Endothelial cell of hepatic sinusoid (primary cell): ENCODE results near the gene CPM.

Experiments
- in situ Hi-C: cut with HindIII; loops from 2 replicates; pipeline ENCODE4 v1.10.0; 2017; ENCODE audit warnings: low sequenced_read_pairs

Gene CPM

DNA sequence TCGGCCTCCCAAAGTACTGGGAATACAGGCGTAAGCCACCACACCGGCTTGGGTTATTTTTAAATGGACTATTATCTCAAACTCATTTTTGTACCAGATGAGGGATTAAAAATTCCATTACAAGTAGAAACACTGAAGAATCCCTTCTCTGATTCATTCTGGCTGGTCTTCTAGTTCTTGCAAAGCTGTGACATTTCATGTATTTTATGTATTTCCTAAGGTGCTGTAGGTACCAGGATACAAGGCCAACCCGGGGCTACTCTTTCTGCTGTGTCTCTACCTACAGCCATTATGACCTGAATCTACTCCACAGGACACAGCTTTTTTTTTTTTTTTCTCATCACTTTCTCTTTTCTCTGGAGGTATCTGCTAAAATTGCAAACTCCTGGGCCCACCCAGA is 24.9 kb downstream of the CPM start:
- in situ Hi-C loops: no loop called here

DNA sequence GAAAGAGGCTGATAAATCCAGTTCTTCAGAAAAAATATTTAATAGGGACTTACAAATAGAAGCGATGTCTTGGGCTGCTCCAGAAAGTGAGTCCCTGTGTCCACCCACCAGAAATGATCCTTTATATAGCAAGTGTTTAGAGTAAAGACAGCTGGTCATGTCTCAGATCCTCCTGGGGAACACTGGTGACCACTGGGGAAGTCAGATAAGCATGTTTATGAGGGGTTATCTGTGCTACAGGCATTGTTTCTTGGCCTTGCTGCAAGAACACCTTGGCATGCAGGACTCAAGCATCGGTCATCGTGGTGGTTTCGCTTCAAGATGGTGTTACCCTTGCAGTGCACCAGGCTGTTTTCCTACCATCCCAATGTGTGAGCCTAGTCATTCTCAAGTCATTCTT is 27.2 kb downstream of the CPM start:
- in situ Hi-C loops: no loop called here

DNA sequence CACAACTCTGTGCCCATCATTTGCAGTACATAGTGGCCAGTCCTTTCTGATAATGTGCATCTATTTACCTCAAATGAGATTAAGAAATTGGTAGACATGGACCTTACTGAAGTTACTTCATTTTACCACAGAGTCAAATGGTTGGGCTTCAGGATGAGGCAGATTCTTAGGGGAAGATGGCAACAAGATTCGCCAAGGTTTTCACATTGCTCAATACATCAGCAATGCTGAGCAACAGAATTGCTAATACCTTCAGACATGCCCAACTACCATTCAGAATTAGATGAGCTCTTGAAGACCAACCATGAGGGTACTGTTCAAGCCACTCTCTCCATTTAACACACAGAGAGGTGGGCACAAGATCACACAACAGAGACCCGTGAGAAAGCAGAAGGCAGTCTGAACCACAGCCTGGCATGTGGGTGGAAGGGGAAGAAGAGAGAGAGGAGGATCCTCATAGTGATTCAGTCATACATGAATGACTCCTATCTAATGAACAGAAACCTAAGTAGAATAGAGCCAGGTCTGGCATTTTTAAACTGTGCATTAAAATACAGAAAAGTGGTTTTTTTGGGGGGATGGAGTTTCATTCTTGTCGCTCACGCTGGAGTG is 28.5 kb downstream of the CPM start:
- in situ Hi-C loops: no loop called here

DNA sequence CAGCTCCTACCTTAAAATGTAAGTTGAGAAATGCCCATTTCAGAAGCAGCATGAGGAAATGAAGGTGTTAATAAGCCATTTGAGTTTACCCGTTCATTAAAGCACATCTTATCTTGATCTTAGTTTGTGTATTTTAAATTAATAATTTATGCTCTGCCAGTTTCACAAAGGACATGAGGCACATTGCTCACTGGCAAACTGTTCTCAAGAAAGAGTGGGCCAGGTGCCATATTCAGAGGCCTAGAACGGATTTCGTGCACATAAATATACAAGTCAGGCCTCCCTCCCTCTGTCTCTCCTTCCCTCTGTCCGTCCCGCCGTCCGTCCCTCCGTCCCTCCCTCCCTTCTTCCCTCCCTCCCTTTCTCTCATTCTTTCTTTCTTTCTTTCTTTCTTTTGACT is 29.5 kb downstream of the CPM start:
- in situ Hi-C loops: no loop called here

DNA sequence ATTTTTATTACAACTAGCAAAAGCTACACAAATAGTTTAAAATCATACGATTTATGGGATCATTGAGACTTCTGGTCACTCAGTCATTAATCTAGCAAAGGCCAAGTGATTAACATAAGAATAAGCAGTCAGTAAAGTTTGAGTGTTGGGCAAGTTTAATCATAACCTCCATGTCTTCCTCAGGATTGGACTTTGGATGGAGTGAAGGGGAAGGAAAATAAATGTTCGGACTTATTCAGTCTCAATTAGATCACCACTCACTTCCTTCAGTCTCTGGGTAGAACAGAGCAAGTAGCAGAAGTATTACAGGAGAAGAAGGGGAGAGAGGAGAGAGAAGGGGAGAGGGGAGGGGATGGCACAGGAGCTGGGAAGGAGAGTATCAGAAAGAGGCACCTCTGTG is 31.4 kb downstream of the CPM start:
- in situ Hi-C loops: no loop called here

DNA sequence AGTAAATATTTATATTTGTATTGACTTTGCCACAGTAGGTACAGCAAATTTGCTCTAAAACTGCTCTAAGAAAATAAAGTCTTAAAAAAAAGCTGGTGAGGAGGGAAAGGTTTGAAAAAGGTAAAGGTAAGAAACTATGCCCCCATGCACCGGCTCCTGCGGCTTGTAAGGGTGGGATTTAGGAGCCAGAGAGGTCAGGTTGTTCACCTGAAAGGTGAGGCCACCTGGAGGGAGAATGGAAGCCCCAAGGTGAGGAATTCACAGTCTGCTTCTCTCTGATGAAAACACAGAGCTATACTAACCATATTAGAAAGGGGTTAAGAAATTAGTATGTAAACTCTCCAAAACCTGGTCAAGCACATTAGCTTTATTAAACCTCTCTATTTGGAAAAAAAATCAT is 31.8 kb downstream of the CPM start:
- in situ Hi-C loops: no loop called here

DNA sequence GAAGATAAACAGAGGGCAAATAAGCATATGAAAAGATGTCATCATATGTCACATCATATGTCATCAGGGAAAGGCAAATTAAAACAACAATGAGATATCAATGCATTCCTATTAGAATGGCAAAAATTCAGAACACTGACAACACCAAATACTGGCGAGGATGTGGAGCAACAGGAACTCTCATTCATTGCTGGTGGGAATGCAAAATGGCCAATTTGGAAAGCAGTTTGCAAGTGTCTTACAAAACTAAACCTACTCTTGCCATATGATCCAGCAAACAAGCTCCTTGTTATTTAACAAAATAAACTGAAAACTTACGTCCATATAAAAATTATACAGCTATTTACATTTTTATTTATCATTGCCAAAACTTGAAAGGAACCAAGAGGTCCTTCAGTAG is 32.7 kb downstream of the CPM start:
- in situ Hi-C loops: no loop called here

DNA sequence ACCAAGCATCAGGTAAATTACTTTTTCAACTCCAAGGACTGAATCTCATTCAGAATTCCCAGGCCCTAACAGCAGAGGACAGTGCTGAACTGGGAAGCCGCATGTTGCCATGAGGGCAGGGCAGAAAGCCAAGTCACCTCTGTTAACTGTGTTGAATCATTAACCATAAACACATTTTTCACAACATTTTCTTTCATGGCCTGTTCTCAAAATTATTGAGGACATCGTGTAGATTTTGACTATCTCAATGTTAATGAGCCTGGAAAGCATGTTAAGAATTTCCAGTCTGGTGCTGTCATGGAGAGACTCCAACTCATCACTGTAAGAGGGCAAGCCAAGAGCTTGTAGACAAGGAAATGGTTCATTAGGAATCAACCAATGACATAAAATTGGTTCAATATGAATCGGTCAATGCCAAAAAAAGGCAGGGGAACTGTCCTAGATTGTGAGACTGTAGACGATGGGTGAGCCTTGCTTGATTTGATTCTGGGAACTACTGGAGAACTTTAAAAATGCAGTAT is 33.7 kb downstream of the CPM start:
- in situ Hi-C loops: no loop called here

DNA sequence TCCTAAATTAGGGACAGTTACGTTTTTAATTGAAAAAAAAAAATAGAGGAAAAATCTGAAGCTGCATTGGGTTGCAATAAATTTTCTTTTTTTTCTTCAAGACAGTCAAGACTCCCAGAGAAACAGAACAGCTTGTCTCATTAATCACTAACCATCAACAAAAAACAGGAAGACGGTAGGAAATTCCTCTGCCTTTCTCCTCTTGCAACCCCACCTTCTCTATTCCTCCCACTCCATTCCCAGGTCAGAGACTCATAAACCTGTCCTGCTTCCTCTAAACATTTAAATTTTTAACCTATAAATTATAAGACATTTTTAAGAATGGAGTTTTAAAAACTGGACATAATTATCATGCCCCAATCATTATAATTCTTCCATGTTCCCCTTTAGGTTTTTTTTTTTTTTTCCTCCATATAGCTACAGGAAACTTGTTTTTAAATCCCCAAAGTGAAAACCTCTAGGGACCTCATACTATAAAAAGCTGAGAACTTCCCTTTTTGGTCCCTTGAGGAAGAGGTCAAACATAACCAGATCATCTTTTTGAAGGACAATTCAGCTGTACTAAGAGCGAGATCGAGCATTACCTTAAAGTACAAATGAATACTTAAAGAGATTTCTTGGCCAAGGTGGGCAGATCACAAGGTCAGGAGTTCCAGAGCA is 36.0 kb downstream of the CPM start:
- in situ Hi-C loops: no loop called here

DNA sequence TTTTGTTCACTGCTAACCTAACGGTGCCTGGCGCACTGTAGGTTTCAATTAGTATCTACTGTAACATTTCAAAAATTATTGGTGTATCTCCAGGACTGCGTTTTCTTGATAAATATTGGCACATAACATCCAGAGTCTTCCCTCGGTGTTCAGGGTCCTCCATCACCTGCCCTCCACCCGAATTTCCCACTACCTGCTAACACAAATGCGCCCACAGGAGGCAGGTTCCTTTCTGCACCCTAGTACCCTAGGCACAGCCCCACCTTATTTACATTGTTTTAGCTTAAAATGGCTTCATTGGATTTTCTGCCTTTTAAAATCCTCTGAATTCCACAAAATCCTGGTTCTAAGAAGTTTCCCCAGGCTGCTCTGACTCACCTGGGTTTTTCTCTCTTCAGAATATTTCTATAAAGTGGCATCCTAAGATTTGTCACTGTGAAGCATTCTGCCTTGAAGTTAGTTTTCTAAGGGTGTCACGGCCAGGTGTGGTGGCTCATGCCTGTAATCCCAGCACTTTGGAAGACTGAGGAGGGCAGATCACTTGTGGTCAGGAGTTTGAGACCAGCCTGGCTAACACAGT is 38.6 kb downstream of the CPM start:
- in situ Hi-C loops: loop anchor here (5.0 kb wide), 1 partner anchor 223 kb away; no protein-coding TSS in a partner anchor

DNA sequence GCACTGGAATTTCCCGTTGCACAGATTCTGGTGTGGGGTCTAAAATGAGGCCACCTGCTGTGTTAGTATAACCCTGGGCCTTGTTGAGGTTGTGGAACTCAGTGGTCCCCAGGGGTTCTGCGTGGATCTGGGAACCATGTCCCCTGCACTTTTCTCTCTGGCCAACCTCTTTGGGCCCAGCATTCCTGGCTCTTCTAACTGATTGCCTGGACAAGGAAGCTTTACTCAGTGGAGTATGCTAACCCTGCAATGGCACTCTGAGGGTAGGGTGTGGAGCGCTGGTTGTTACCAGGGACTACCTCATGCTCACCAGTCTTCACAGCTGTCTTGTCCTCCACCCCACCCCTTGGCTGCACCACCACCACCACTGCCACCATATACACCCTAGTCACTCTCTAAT is 39.2 kb downstream of the CPM start:
- in situ Hi-C loops: loop anchor here (5.0 kb wide), 1 partner anchor 224 kb away; no protein-coding TSS in a partner anchor

DNA sequence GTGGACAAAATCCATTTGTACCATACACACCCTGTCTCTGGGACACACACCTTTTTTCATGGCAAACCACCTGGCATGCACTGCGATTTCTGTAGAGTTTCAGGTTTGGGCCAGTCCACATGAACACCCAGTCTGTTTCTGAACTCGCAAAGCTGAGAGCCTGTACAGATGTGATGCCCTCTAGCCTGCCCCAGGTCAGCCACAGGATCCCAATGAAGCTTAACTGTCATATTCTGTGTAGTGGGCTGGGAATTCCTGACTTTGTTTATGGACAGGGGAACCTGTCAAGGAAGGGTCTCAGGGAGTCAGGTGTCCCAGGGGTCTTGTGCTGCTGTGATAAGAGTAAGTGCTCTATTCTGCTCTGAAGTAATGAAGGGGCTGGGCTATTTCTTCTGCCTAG is 39.8 kb downstream of the CPM start:
- in situ Hi-C loops: loop anchor here (5.0 kb wide), 1 partner anchor 224 kb away; no protein-coding TSS in a partner anchor

DNA sequence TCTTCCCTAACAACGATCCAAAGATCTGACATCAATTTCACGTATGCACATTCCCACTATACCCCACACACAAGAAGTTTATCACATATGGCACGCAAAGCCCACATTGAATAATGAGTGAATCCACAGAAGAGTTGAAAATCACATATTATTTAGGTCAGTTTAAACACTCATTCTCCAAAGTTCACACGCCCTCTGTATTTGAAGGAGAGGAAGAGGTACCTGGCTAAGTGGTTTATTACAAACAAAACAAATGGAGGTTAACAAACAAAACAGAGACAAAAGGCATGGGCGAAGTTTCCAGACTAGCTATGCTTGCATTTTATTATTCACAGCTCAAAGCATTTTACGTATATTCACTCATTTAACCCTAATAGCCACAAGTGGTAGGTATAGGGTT is 41.8 kb downstream of the CPM start:
- in situ Hi-C loops: loop anchor here (5.0 kb wide), 1 partner anchor 226 kb away; no protein-coding TSS in a partner anchor

DNA sequence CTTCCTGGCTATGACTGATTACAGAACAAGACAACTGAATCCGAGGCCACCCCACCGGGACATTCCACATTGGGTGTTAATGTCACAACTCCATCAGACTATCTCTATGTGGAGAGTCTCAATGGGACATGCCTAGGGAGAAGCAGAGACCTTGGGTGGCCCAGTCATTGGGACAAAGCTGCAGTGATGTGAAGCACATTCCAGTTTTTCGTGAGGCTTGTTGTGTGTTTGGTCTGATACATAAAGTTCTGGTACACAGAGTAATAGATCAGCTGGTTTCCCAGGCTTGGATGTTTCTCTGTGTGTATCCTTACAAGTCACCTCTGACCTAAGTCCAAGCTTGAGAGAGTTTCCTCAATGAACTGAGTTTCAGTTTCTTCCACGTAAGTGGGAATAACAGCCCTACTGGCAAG is 42.3 kb downstream of the CPM start:
- in situ Hi-C loops: loop anchor here (5.0 kb wide), 1 partner anchor 227 kb away; no protein-coding TSS in a partner anchor

DNA sequence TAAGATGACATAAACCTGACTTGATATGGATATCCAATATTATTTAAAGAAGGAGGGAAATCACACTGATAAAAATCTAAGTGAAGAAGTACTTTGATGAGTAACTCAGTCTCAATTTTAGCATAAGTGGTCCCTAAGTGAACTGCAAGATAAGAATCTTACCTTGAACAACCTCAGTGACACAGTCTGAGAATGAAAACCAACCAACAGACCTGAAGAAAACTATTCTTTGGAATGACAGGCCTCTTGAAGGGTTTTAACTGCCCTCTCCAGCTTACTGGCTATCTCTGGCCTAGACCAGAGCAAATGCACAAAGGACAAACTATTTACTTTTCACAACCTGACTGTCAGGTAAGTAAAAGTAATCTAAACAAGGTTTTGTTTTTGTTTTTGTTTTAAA is 44.7 kb downstream of the CPM start:
- in situ Hi-C loops: no loop called here

DNA sequence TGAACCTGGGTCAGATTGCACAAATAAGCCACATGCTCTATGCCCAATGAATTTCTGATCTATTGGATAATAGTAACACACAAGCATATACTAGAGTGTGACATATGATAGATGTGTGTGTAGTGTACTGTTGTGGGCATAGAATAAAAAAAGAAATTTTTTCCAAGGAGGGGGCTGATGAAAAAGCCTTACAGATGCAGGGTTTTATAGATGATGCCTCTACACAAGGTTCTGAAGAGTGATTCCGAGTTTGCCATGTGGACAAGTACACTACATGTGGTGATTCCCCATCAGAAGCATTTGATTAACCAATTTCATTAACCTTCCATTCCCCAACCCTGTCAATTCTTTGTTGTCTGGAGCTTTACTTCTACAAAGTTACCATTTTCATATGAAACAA is 45.3 kb downstream of the CPM start:
- in situ Hi-C loops: no loop called here

DNA sequence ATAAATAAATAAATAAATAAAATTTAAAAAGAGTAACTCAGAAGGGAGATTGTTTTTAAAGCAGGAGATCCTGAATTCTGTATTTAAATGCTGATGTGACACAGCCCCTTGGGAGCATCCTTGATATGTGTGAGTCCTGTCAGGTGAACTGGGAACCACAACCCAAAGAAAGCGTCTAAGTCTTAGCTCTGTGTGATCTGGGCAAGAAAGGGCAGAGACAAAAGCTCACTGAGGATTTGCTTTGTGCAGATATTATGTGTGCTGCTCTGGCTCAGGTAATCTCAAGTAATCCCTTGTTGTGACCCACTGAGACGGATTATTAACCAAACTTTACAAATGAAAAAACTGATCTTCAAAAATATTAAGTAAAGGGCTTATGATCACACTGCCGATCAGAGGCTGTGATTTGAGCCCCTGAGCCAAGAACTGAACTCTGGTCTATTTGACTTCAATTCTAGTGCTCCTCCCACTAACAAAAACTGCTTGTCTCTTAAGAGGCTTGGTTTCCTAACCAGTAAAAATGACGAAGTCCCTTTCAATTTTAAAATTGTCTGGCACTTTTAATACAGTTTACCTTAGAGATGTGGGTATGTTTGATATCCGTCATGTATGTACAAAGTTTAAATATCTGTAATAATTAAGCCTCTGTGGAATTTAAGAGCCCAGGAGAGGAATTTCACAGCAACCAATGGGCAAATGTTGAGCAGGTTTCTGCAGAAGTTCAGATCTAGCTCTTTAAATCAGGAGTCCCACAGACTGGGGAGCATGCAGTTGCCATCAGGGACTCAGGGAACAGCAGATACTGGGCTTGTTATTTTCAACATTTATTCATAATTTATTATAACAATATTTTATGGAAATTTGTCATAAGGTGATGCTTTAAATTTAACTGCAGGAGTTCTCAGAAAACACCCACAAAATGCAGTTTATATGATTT is 46.1 kb downstream of the CPM start:
- in situ Hi-C loops: no loop called here

DNA sequence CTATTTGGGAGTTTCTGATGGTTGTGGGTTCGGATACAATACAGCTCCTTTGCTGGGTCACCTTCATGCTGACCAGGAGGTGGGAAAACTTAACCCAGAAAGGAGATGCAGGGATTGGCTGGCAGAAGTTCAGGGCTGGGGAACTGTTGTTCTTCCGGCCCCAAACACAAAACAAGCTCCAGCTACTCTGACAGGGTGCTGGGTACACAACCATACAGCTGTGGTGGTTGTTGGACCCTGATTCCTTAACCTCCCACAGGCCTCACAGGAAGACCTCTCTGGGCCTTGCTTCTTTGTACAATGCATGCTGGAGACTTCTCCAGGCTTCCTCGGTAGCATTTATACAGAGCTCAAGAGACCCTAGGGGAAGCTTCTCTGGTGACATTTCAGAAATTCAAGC is 47.6 kb downstream of the CPM start:
- in situ Hi-C loops: no loop called here

DNA sequence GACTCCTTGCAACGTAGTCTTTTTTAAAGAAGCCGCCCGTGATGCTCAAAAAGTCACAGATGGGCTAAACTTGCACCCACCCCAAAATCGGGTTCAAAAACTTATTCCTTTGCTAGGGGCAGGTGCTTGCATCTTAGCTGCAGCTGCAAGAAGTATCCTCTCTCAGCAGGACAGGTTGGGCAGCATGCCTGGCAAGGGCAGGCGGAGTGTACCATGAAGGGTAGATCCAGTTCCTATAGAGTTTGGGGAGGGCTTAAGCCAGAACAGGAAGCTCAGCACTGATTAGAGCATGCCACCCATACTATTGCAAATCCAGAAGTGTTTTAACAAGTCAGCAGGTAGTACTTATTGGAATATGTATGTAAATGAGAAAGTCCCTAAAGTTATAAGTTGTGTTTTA is 48.7 kb downstream of the CPM start:
- in situ Hi-C loops: no loop called here

DNA sequence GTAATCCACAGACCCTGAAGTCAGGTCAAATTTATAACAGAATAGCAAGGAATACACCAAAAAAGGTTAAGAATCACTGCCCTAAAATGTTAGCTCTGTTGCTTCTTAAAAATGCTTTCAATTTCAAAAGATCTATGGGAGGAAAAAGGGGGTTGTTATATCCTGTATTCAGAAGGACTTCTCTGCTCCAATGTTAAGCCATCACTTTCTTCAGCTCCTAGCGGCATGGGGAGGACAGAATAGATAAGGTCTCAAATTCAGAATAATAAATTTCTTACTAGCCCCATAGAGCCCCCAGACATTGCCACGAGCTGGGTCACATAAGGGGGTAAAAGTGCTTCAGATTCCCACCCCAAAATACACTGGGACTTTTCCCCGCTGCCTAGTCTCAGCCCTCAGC is 49.8 kb downstream of the CPM start:
- in situ Hi-C loops: no loop called here
